ENCODE measurements around the gene COPZ2.
"Not testable (repeated sequence)": the region's sequence is repeated elsewhere in the genome, so short reads cannot be mapped to it uniquely, and the experiment has no call there.

Gene COPZ2

GRCh38 chr17:48027322-48027981 is 10.1 kb downstream of the COPZ2 start:
- DNase-seq: no peak

GRCh38 chr17:48026502-48027321 is 10.9 kb downstream of the COPZ2 start:
- DNase-seq: peak; percentile 88

- no peak for DNase-seq
Observed at GRCh38 chr17:48025904-48026501, 11.6 kb downstream of the COPZ2 start.

GRCh38 chr17:48025040-48025903 is 12.3 kb downstream of the COPZ2 start:
- DNase-seq: peak; percentile 97

- DNase-seq: no peak
Observed at GRCh38 chr17:48024149-48025039, 13.2 kb downstream of the COPZ2 start.

GRCh38 chr17:48023400-48024148 is 14.0 kb downstream of the COPZ2 start:
- peak; percentile 85 for DNase-seq

GRCh38 chr17:48022901-48023300 is 14.7 kb downstream of the COPZ2 start:
- no peak for DNase-seq

- no peak for DNase-seq
Observed at GRCh38 chr17:48021934-48022333, 15.7 kb downstream of the COPZ2 start.

GRCh38 chr17:48017817-48018158 is 19.8 kb downstream of the COPZ2 start:
- not testable (repeated sequence) for DNase-seq

- no peak for DNase-seq
Observed at GRCh38 chr17:48016112-48016511, 21.5 kb downstream of the COPZ2 start.

GRCh38 chr17:48014595-48015111 is 22.9 kb downstream of the COPZ2 start:
- DNase-seq: no peak

GRCh38 chr17:48013876-48014594 is 23.6 kb downstream of the COPZ2 start:
- DNase-seq: no peak

- no peak for DNase-seq
Observed at GRCh38 chr17:48012654-48013053, 24.9 kb downstream of the COPZ2 start.

GRCh38 chr17:48012151-48012520 is 25.5 kb downstream of the COPZ2 start:
- peak; percentile 85 for DNase-seq

- DNase-seq: peak; percentile 69
Observed at GRCh38 chr17:48011405-48012150, 26.0 kb downstream of the COPZ2 start.

GRCh38 chr17:48010193-48010592 is 27.4 kb downstream of the COPZ2 start:
- no peak for DNase-seq

GRCh38 chr17:48006936-48007709 is 30.5 kb downstream of the COPZ2 start:
- no peak for DNase-seq

- DNase-seq: no peak
Observed at GRCh38 chr17:48004983-48005382, 32.6 kb downstream of the COPZ2 start.

All from NCI-H345 (cell line).